Neural crest cell (in vitro differentiated cells): Measurements from ENCODE around the gene ITPRIPL1. TPM values are rescaled to one million over a fixed set of nuclear protein-coding genes. Genes with fewer than 3 reads are reported as not detected.
A peak's percentile ranks its signal among the peaks of the same experiment; 100 is the strongest.

Experiments
- DNase-seq: peaks from one replicate; pipeline ENCODE4 v3.0.0; 2021; ENCODE audit warnings: low read depth, mixed read lengths, low spot score
- H3K27ac Mint-ChIP-seq: one replicate; pipeline ENCODE4 v1.8.0; 2021; ENCODE audit warnings: mild to moderate bottlenecking, mixed read lengths; ENCODE audit not compliant: unreplicated experiment
- H3K27me3 Mint-ChIP-seq: 2 replicates; pipeline ENCODE4 v1.8.0; 2021; ENCODE audit warnings: low read depth, mild to moderate bottlenecking, mixed read lengths
- H3K36me3 Mint-ChIP-seq: 2 replicates; pipeline ENCODE4 v1.8.0; 2021; ENCODE audit warnings: low read depth, mild to moderate bottlenecking, mixed read lengths
- H3K4me1 Mint-ChIP-seq: 2 replicates; pipeline ENCODE4 v1.8.0; 2021; ENCODE audit warnings: mixed read lengths
- H3K4me3 Mint-ChIP-seq: one replicate; pipeline ENCODE4 v1.8.0; 2021; ENCODE audit warnings: mild to moderate bottlenecking, mixed read lengths
- H3K9me3 Mint-ChIP-seq: 2 replicates; pipeline ENCODE4 v1.8.0; 2021; ENCODE audit warnings: mixed read lengths
- CTCF ChIP-seq: fragments of 200-600 bp; sonication (generic); conservative IDR thresholded peaks from 2 replicates; pipeline ENCODE4 v1.5.0; 2021; ENCODE audit warnings: antibody characterized with exemption, mild to moderate bottlenecking
- total RNA-seq: library from RNA; stranded (reverse); gene quantifications from 2 replicates; pipeline ENCODE4 v1.2.1, GENCODE V29; 2021

The ITPRIPL1 gene
- total RNA-seq, 1 donor from 2014 or later, result 24.2 TPM

GRCh38 chr2:96306370-96306769 is 18.7 kb upstream of the ITPRIPL1 start:
- Mint-ChIP-seq H3K4me3 (peak overlapping the region; percentile 100), H3K27me3 (no peaks in the 10 kb centered on the region), H3K9me3 (no peaks in the 10 kb centered on the region), H3K36me3 (peaks cover 20% of the 10 kb centered on the region), H3K27ac (peak overlapping the region; percentile 100), H3K4me1 (peaks cover 32% of the 10 kb centered on the region)
- DNase-seq, result no peak
- TF ChIP-seq CTCF, result no peak

- no peaks in the 10 kb centered on the region for H3K9me3 Mint-ChIP-seq
- TF ChIP-seq CTCF, result no peak
- H3K4me1 Mint-ChIP-seq, result peaks cover 28% of the 10 kb centered on the region
- no peak overlapping the region for H3K4me3 Mint-ChIP-seq
- peaks cover 8% of the 10 kb centered on the region for H3K36me3 Mint-ChIP-seq
- no peaks in the 10 kb centered on the region for H3K27me3 Mint-ChIP-seq
- no peak for DNase-seq
- H3K27ac Mint-ChIP-seq, result no peak overlapping the region
Observed at GRCh38 chr2:96308248-96308647, 16.9 kb upstream of the ITPRIPL1 start.

- H3K36me3 Mint-ChIP-seq, result peaks cover 6% of the 10 kb centered on the region
- DNase-seq, result no peak
- H3K27ac Mint-ChIP-seq, result peak overlapping the region; percentile 13
- H3K27me3 Mint-ChIP-seq, result peaks cover 2% of the 10 kb centered on the region
- no peak for TF ChIP-seq CTCF
- no peak overlapping the region for H3K4me3 Mint-ChIP-seq
- peaks cover 29% of the 10 kb centered on the region for H3K4me1 Mint-ChIP-seq
- H3K9me3 Mint-ChIP-seq, result no peaks in the 10 kb centered on the region
Observed at GRCh38 chr2:96315005-96315399, 10.1 kb upstream of the ITPRIPL1 start.

- peaks cover 34% of the 10 kb centered on the region for H3K4me1 Mint-ChIP-seq
- peak overlapping the region; percentile 76 for H3K4me3 Mint-ChIP-seq
- H3K9me3 Mint-ChIP-seq, result no peaks in the 10 kb centered on the region
Observed at GRCh38 chr2:96315400-96316071, 9.6 kb upstream of the ITPRIPL1 start.

GRCh38 chr2:96316999-96317398 is 8.1 kb upstream of the ITPRIPL1 start:
- Mint-ChIP-seq H3K36me3 (peaks cover 6% of the 10 kb centered on the region), H3K9me3 (no peaks in the 10 kb centered on the region), H3K27me3 (peaks cover 20% of the 10 kb centered on the region)

More at GRCh38 chr2:96315400-96316071, 9.6 kb upstream of the ITPRIPL1 start:
- Mint-ChIP-seq H3K27me3 (peaks cover 7% of the 10 kb centered on the region), H3K36me3 (peaks cover 6% of the 10 kb centered on the region), H3K27ac (peak overlapping the region; percentile 94)
- no peak for DNase-seq
- TF ChIP-seq CTCF, result no peak

More at GRCh38 chr2:96316999-96317398, 8.1 kb upstream of the ITPRIPL1 start:
- peaks cover 44% of the 10 kb centered on the region for H3K4me1 Mint-ChIP-seq
- H3K27ac Mint-ChIP-seq, result no peak overlapping the region
- DNase-seq, result no peak
- TF ChIP-seq CTCF, result no peak
- peak overlapping the region; percentile 27 for H3K4me3 Mint-ChIP-seq
